ENCODE data around the gene PRPSAP1.

PRPSAP1 gene, protein sequence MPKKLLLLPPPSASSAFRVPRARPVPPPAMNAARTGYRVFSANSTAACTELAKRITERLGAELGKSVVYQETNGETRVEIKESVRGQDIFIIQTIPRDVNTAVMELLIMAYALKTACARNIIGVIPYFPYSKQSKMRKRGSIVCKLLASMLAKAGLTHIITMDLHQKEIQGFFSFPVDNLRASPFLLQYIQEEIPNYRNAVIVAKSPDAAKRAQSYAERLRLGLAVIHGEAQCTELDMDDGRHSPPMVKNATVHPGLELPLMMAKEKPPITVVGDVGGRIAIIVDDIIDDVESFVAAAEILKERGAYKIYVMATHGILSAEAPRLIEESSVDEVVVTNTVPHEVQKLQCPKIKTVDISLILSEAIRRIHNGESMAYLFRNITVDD

GRCh38 chr17:76353599-76354316, at the start of gene PRPSAP1:
PRPSAP1 (minus strand) TSS chr17:76353916; CDS start chr17:76353703, 213 bp downstream.
- H3K9ac ChIP-seq (ENCODE audit: low read length in 2 of 2), result peak within 1 kb of the TSS; percentile 86 to 93
- H3K9me3 ChIP-seq (ENCODE audit: control insufficient read depth in 2 of 2, low read length in 2 of 2), result no peaks in the 10 kb centered on the region
- H3K27ac ChIP-seq (ENCODE audit: low read length), result peak within 1 kb of the TSS; percentile 87
- H3K4me1 ChIP-seq (ENCODE audit: control insufficient read depth, insufficient read depth, low read length), result peaks cover 9% of the 10 kb centered on the region
- no peaks in the 10 kb centered on the region for H3K36me3 ChIP-seq (ENCODE audit: control insufficient read depth in 2 of 2, insufficient read depth in 2 of 2, low read length in 2 of 2)
- H3K4me3 ChIP-seq (ENCODE audit: low read length in 2 of 2), result peak within 1 kb of the TSS; percentile 90 to 92
- no peaks in the 10 kb centered on the region for H3K27me3 ChIP-seq (ENCODE audit: control insufficient read depth in 1 of 2, insufficient read depth in 2 of 2, low read length in 2 of 2)

DNA sequence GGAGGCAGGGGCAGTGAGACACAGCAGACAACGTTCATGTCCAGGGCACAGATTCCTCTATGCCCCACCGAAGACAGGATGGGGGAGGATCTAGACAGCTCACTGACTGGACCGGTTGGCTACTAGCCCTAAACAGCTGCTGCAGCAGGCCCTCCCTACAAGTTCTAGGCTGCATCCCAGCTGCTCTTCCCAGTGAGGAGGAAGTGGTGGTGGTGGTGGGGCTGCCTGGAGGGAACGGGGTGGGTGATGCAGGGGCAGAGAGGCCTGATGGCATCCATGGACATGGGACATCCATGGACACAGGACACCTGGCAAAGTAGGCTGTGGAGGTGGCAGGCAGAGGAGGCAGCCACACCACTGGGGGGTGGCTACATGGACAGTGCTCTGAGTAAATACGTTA, 49.0 kb upstream of the PRPSAP1 start:
- Histone ChIP-seq H3K9me3 (ENCODE audit: control insufficient read depth in 2 of 2, low read length in 2 of 2) (no peaks in the 10 kb centered on the region), H3K9ac (ENCODE audit: low read length in 2 of 2) (no peak overlapping the region), H3K27me3 (ENCODE audit: control insufficient read depth in 1 of 2, insufficient read depth in 2 of 2, low read length in 2 of 2) (no peaks in the 10 kb centered on the region), H3K27ac (ENCODE audit: low read length) (no peak overlapping the region), H3K36me3 (ENCODE audit: control insufficient read depth in 2 of 2, insufficient read depth in 2 of 2, low read length in 2 of 2) (peaks cover 38 to 61% of the 10 kb centered on the region in 2 donors), H3K4me1 (ENCODE audit: control insufficient read depth, insufficient read depth, low read length) (peaks cover 3% of the 10 kb centered on the region), H3K4me3 (ENCODE audit: low read length in 2 of 2) (no peak overlapping the region)

DNA sequence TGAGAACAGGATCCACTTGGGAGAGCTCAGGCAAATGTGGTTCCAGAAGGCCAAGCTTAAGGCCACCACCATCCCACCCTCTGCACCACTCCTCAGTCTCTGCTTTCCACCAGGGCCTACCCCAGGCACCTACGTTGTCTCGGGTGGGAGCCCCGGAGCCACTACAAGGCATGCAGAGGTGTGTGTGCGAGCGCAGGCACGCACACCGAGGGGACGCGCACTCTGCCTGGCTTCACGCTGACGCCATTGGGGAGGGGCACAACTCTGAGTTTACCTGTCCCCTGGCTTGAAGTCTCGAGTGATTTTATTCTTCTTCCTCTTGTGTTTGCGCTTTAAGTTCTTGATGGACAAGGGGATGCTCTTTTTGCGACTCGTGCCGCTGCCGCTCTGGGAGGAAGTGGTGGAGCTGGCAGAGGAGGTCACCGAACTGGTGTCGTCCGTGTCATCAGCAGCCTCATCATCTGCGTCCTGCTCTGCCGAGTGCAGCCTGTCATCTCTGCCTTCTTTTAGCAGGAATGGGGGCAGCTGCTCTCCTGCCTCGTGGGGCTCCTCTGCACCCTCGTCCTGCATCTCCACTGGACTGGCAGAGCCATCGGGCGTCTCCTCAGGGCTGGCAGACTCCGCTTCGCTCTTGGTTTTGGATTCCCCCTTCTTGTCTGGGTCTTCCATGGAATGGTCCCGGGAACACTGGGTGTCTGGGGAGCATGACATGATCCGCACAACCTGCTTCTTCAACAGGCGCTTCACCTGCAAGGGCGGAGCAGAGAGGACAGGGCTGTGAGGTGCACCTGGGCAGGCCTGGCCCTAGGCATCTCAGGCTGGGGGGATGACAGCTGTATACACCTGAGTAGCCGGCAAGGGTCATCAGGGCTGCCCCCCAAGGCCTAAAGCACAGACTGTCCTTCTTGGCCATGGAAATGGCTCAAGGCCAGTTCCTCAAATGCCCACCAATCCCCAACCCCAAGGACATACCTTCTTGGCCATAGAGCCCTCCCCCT, 45.8 kb upstream of the PRPSAP1 start:
- Histone ChIP-seq H3K9ac (ENCODE audit: low read length in 2 of 2) (no peak overlapping the region), H3K27ac (ENCODE audit: low read length) (no peak overlapping the region), H3K4me1 (ENCODE audit: control insufficient read depth, insufficient read depth, low read length) (no peaks in the 10 kb centered on the region), H3K4me3 (ENCODE audit: low read length in 2 of 2) (no peak overlapping the region), H3K36me3 (ENCODE audit: control insufficient read depth in 2 of 2, insufficient read depth in 2 of 2, low read length in 2 of 2) (peaks cover 54 to 78% of the 10 kb centered on the region in 2 donors), H3K9me3 (ENCODE audit: control insufficient read depth in 2 of 2, low read length in 2 of 2) (no peaks in the 10 kb centered on the region), H3K27me3 (ENCODE audit: control insufficient read depth in 1 of 2, insufficient read depth in 2 of 2, low read length in 2 of 2) (no peaks in the 10 kb centered on the region)

DNA sequence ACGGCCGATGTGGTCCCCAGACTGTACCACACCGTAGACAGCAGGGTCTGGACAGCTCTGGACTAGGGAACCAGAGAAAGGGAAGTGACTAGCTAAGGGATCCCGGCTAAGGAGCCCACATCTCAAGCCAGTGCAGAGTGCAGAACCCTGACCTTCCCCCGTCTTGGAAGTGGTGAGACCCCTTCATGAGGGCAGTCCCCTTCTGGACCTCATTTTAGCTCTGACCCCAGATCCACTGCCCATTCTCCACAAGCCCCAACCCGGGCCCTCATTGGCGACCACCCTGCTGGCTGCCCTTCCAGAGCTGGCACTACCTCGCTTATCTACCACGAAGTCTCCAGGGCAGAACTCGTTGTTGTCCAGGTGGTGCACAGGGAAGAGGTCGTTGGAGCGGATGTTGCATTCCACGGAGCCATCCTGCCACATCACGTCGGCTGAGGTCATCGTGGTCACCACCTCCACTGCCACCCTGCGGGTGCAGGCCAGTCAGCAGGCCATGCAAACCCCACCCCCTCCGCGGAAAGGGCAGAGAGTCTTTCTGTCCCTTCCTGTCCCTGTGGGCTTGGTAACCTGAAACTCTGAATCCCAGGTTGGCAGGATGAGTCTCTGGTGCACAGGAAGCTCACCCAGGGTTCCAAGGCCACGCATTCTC, 44.9 kb upstream of the PRPSAP1 start:
- Histone ChIP-seq H3K36me3 (ENCODE audit: control insufficient read depth in 2 of 2, insufficient read depth in 2 of 2, low read length in 2 of 2) (peaks cover 53 to 78% of the 10 kb centered on the region in 2 donors), H3K9ac (ENCODE audit: low read length in 2 of 2) (no peak overlapping the region)

DNA sequence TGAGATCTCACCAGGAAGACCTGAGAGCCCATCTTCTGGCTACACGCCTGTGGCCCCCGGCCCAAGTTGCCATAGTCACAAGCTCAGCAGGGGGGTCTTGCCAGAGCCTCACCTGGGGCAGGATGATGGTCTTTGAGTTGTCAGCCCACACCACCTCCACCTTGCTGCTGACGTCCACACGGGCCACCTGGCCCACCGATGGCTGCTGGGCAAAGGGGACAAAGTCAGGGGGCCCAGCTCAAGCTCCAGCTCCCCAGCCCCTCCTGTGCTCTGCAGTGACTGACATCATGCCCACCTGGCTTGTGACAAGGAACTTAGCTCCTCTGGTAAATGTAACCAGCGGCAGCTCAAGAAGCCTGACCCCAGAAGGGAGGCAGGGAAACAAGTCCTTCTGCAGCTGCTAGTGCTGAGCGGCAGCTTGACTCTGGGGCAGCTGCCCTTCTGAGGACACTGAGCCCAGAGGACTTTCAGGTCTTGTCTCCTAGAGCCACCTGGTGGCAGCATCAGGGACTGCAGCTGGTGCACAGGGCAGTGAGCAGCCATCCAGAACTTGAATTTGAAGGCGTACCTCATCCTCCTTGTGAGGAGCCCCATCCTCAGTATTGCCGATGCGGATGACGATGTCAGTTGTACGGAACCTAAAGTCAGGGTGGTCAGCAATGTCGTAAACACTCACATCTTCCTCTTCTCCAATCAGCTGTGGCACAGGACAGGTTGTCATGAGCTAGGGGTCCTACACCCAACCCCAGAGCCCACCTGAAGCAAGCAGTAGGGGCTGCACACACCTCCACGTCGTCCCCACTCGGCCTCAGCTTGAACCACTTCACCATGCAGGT, 44.2 kb upstream of the PRPSAP1 start:
- peaks cover 56 to 76% of the 10 kb centered on the region in 2 donors for H3K36me3 ChIP-seq (ENCODE audit: control insufficient read depth in 2 of 2, insufficient read depth in 2 of 2, low read length in 2 of 2)
- no peak overlapping the region for H3K27ac ChIP-seq (ENCODE audit: low read length)
- H3K9me3 ChIP-seq (ENCODE audit: control insufficient read depth in 2 of 2, low read length in 2 of 2), result no peaks in the 10 kb centered on the region
- no peak overlapping the region for H3K9ac ChIP-seq (ENCODE audit: low read length in 2 of 2)
- no peak overlapping the region for H3K4me3 ChIP-seq (ENCODE audit: low read length in 2 of 2)
- H3K4me1 ChIP-seq (ENCODE audit: control insufficient read depth, insufficient read depth, low read length), result no peaks in the 10 kb centered on the region
- H3K27me3 ChIP-seq (ENCODE audit: control insufficient read depth in 1 of 2, insufficient read depth in 2 of 2, low read length in 2 of 2), result no peaks in the 10 kb centered on the region

More for the DNA sequence above, 44.9 kb upstream of the PRPSAP1 start:
- Histone ChIP-seq H3K4me1 (ENCODE audit: control insufficient read depth, insufficient read depth, low read length) (no peaks in the 10 kb centered on the region), H3K27me3 (ENCODE audit: control insufficient read depth in 1 of 2, insufficient read depth in 2 of 2, low read length in 2 of 2) (no peaks in the 10 kb centered on the region), H3K27ac (ENCODE audit: low read length) (no peak overlapping the region), H3K9me3 (ENCODE audit: control insufficient read depth in 2 of 2, low read length in 2 of 2) (no peaks in the 10 kb centered on the region), H3K4me3 (ENCODE audit: low read length in 2 of 2) (no peak overlapping the region)

GRCh38 chr17:76397184-76397583, 43.5 kb upstream of the PRPSAP1 start:
- H3K9ac ChIP-seq (ENCODE audit: low read length in 2 of 2), result no peak overlapping the region

DNA sequence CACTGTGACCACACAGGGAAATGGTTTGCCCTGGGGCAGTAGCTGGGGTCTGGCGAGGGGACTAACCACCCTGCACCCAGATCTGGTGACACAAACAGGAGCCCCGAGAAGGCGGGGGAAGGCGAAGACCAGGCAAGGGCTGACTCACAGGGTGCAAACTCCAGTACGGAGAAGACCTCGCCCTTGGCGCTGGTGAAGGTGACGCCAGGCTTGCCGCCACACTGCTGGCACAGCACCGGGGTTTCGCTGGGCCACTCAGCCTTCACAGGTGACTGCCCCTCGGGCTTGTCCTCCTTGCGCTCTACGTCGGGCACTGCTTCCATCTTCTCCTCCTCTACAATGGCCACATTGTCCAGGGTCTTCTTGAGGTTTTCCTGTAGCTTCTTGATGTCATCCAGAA, 42.3 kb upstream of the PRPSAP1 start:
- Histone ChIP-seq H3K4me1 (ENCODE audit: control insufficient read depth, insufficient read depth, low read length) (no peaks in the 10 kb centered on the region), H3K36me3 (ENCODE audit: control insufficient read depth in 2 of 2, insufficient read depth in 2 of 2, low read length in 2 of 2) (peaks cover 43 to 64% of the 10 kb centered on the region in 2 donors), H3K9me3 (ENCODE audit: control insufficient read depth in 2 of 2, low read length in 2 of 2) (no peaks in the 10 kb centered on the region), H3K9ac (ENCODE audit: low read length in 2 of 2) (no peak overlapping the region), H3K4me3 (ENCODE audit: low read length in 2 of 2) (no peak overlapping the region), H3K27me3 (ENCODE audit: control insufficient read depth in 1 of 2, insufficient read depth in 2 of 2, low read length in 2 of 2) (no peaks in the 10 kb centered on the region), H3K27ac (ENCODE audit: low read length) (no peak overlapping the region)

More at GRCh38 chr17:76397184-76397583, 43.5 kb upstream of the PRPSAP1 start:
- Histone ChIP-seq H3K27me3 (ENCODE audit: control insufficient read depth in 1 of 2, insufficient read depth in 2 of 2, low read length in 2 of 2) (no peaks in the 10 kb centered on the region), H3K36me3 (ENCODE audit: control insufficient read depth in 2 of 2, insufficient read depth in 2 of 2, low read length in 2 of 2) (peaks cover 50 to 68% of the 10 kb centered on the region in 2 donors), H3K4me1 (ENCODE audit: control insufficient read depth, insufficient read depth, low read length) (no peaks in the 10 kb centered on the region), H3K27ac (ENCODE audit: low read length) (no peak overlapping the region), H3K4me3 (ENCODE audit: low read length in 2 of 2) (no peak overlapping the region), H3K9me3 (ENCODE audit: control insufficient read depth in 2 of 2, low read length in 2 of 2) (no peaks in the 10 kb centered on the region)

DNA sequence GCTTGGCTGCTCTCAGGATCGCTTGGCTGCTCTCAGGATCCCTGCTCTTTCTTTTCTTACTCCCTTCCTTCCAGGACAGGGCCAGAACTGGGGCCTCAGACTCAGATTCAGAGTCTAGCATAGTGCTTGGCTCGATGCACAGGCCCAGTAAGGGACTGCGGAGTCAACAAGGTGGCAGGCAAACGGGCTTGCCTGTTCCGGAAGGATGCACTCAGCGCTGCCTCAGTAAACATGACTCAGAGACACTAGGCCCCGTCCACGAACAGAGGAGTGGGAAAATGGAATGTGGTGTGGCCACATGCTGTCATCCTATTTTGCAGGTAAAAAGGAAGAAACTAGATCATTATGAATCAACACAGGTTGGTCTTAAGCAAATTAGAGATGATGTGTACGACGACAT, 40.5 kb upstream of the PRPSAP1 start:
- Histone ChIP-seq H3K27ac (ENCODE audit: low read length) (no peak overlapping the region), H3K36me3 (ENCODE audit: control insufficient read depth in 2 of 2, insufficient read depth in 2 of 2, low read length in 2 of 2) (peaks cover 28 to 48% of the 10 kb centered on the region in 2 donors), H3K4me1 (ENCODE audit: control insufficient read depth, insufficient read depth, low read length) (no peaks in the 10 kb centered on the region), H3K4me3 (ENCODE audit: low read length in 2 of 2) (no peak overlapping the region), H3K9me3 (ENCODE audit: control insufficient read depth in 2 of 2, low read length in 2 of 2) (no peaks in the 10 kb centered on the region), H3K9ac (ENCODE audit: low read length in 2 of 2) (no peak overlapping the region), H3K27me3 (ENCODE audit: control insufficient read depth in 1 of 2, insufficient read depth in 2 of 2, low read length in 2 of 2) (no peaks in the 10 kb centered on the region)

GRCh38 chr17:76391200-76391715, 37.5 kb upstream of the PRPSAP1 start:
- no peak overlapping the region for H3K27ac ChIP-seq (ENCODE audit: low read length)
- no peaks in the 10 kb centered on the region for H3K9me3 ChIP-seq (ENCODE audit: control insufficient read depth in 2 of 2, low read length in 2 of 2)
- H3K4me1 ChIP-seq (ENCODE audit: control insufficient read depth, insufficient read depth, low read length), result peaks cover 6% of the 10 kb centered on the region
- no peak overlapping the region for H3K4me3 ChIP-seq (ENCODE audit: low read length in 2 of 2)
- no peak overlapping the region for H3K9ac ChIP-seq (ENCODE audit: low read length in 2 of 2)
- H3K27me3 ChIP-seq (ENCODE audit: control insufficient read depth in 1 of 2, insufficient read depth in 2 of 2, low read length in 2 of 2), result no peaks in the 10 kb centered on the region
- H3K36me3 ChIP-seq (ENCODE audit: control insufficient read depth in 2 of 2, insufficient read depth in 2 of 2, low read length in 2 of 2), result peaks cover 13 to 24% of the 10 kb centered on the region in 2 donors

Measured in stomach smooth muscle (tissue), 2 donors.